Ascending aorta (tissue), 2 donors: Measurements from ENCODE around the gene HOXB4. TPM values are rescaled to one million over a fixed set of nuclear protein-coding genes. Genes with fewer than 3 reads are reported as not detected.
A peak's percentile ranks its signal among the peaks of the same experiment; 100 is the strongest.

Experiments used
- DNase-seq, 2 donors: peaks; one replicate each; pipeline ENCODE4 v3.0.0-alpha.2; 2019; ENCODE audit warnings: low spot score in 2 of 2
- H3K27ac ChIP-seq, 2 donors: fragments of 200-600 bp; sonication (generic); one replicate each; pipeline ENCODE4 v1.5.1; 2016 to 2017; ENCODE audit warnings: mild to moderate bottlenecking in 1 of 2
- H3K27me3 ChIP-seq: fragments of 200-600 bp; sonication (generic); one replicate; pipeline ENCODE4 v1.5.1; 2017
- H3K36me3 ChIP-seq, 2 donors: fragments of 200-600 bp; sonication (generic); one replicate each; pipeline ENCODE4 v1.5.1; 2016
- H3K4me1 ChIP-seq, 2 donors: fragments of 200-600 bp; sonication (generic); one replicate each; pipeline ENCODE4 v1.5.1; 2016 to 2017; ENCODE audit warnings: mild to moderate bottlenecking in 1 of 2
- H3K4me3 ChIP-seq, 2 donors: fragments of 200-600 bp; sonication (generic); one replicate each; pipeline ENCODE4 v1.5.1; 2016 to 2017; ENCODE audit warnings: mild to moderate bottlenecking in 1 of 2
- H3K9me3 ChIP-seq, 2 donors: fragments of 200-600 bp; sonication (generic); one replicate each; pipeline ENCODE4 v1.5.1; 2016
- intact Hi-C: fragments of 100-400 bp; cut with DNase I; formaldehyde crosslinking; loops from one replicate; pipeline ENCODE4 v1.15.1; 2023
- total RNA-seq: library from RNA; depleted of rRNA; stranded (reverse); fragments of >200 nt; gene quantifications from one replicate; pipeline ENCODE4 v1.1.0, GENCODE V29; 2016
- TF ChIP-seq, protein P1 (sequence below), 3 experiments: fragments of 200-600 bp in 2 of 3; fragments of 450-650 bp in 1 of 3; sonication (generic) in 2 of 3; IDR thresholded peaks; one replicate each; pipeline ENCODE4 v1.5.1; 2016 to 2019; ENCODE audit warnings: antibody characterized with exemption in 3 of 3, mild to moderate bottlenecking in 1 of 3, moderate library complexity in 1 of 3

The HOXB4 gene
- total RNA-seq, 1 donor from 2014 or later = 20.4 TPM

DNA sequence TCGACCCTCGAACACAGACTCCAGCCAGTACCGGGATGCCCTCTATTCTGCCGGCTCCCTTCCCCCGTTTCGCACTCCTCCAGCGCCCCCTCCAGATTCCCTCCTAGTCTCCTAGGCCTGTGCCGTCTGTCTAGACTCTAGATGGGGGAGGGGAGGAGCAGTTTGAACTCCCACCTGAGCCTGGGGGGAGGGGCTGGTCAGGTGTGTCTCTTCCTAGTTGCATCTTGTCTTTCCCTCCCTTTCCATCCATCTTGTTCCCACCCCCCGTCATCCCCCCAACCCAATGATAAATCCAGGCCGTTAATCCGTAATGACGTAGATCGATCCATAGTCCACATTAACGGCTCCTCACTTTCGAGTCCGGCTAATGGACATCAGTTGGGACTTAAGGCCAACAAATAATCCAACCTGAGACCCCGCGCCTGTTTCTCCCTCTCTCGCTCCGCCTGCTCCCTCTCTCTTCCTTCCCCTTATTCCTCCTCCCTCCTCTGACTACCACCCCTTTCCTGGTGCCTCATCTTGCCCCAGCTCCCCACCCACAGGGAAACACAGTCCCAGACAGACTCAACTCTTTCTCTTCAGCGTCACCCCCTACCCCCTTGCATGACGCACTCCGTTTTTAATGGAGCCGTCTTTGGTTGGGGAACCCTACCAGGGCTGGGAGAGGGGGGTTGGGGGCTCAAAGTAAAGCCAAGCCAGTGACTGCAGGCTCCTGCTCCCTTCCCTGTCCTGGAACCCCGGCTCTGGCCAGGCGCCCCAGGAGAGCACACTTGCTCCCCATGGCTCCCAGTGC, 18.8 kb upstream of the HOXB4 start:
- Histone ChIP-seq H3K27me3 (no peaks in the 10 kb centered on the region), H3K27ac (peak overlapping the region; percentile 45 to 72), H3K36me3 (peaks cover 0 to 8% of the 10 kb centered on the region in 2 donors), H3K4me3 (peak overlapping the region; percentile 59 to 81), H3K9me3 (no peaks in the 10 kb centered on the region), H3K4me1 (peaks cover 9 to 19% of the 10 kb centered on the region in 2 donors)
- no peak for DNase-seq
- TF ChIP-seq, protein P1, sequence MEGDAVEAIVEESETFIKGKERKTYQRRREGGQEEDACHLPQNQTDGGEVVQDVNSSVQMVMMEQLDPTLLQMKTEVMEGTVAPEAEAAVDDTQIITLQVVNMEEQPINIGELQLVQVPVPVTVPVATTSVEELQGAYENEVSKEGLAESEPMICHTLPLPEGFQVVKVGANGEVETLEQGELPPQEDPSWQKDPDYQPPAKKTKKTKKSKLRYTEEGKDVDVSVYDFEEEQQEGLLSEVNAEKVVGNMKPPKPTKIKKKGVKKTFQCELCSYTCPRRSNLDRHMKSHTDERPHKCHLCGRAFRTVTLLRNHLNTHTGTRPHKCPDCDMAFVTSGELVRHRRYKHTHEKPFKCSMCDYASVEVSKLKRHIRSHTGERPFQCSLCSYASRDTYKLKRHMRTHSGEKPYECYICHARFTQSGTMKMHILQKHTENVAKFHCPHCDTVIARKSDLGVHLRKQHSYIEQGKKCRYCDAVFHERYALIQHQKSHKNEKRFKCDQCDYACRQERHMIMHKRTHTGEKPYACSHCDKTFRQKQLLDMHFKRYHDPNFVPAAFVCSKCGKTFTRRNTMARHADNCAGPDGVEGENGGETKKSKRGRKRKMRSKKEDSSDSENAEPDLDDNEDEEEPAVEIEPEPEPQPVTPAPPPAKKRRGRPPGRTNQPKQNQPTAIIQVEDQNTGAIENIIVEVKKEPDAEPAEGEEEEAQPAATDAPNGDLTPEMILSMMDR (IDR thresholded peaks at IDR 0.05) = no peak
- intact Hi-C loops = no loop called here

DNA sequence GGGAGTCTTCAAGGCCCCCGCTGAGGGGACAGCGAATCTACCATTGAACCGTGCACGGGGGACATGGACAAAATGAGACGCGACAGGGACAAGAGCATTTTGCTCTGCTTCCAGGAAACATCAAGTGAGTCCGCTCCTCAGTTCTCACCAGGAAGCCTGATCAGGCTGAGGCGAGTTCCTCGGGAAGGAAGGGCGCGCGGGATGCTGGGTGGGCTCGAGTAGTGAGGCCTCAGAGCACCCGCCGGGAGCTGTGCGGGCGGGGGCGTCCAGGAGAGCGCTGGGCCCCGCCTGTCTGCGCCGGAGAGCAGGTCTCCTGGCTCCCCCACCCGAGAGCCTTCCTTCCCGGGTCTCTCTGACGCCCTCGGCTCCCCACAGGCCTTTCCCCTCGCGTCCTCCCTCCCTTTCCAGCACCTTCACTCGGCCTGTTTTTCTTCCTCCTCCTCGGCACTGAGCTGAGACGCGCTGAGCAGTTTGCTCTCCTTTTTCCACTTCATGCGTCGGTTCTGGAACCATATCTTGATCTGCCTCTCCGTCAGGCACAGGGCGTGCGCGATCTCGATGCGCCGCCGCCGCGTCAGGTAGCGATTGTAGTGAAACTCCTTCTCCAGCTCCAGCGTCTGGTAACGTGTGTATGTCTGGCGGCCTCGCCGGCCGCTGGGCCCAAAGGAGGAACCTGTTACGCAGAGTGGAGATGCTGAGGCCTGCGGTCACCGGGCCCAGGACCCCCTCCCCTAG, 18.0 kb upstream of the HOXB4 start:
- Histone ChIP-seq H3K27ac (peak overlapping the region in 1 of 2 donors; percentile 72), H3K27me3 (no peaks in the 10 kb centered on the region), H3K36me3 (peaks cover 0 to 8% of the 10 kb centered on the region in 2 donors), H3K9me3 (no peaks in the 10 kb centered on the region), H3K4me3 (peak overlapping the region; percentile 30 to 81), H3K4me1 (peaks cover 9 to 19% of the 10 kb centered on the region in 2 donors)
- intact Hi-C loops = loop anchor here (2.0 kb wide), 2 partner anchors 103 to 259 kb away; no protein-coding TSS in a partner anchor
- no peak for DNase-seq
- TF ChIP-seq, protein P1 (IDR thresholded peaks at IDR 0.05) = no peak

DNA sequence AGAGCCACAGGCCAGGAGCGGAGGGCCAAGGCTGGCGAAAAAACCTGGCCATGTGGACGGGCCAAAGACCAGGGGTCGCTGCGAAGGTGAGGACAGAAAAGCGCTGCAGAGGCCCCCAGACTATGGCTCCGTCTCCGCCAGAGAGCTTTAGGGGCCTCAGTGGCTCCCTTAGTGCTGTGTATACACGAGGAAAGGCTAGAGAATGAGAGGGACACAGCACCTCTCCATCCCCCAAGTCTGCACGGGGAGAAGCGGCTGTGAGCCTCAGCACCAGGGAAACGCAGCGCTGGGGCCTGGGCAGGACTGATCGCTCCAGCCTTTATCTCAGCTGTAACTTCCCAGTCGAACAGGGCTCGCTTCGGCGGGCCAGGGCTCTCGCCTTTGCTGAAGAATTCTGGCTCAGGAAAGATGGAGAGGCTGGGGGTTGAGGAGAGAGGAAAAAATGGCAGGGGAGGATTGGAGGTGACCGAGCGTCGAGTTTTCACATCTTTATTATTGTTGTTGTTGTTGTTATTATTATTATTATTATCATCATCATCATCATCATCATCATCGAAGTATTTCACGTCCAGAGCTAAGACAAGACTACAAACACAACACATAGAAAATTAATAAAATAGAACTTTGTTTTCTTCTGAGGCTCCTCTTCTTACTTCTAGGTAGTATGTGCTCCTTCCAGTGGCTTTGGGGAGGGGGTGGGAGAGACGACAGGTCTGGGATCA, 17.3 kb upstream of the HOXB4 start:
- H3K4me1 ChIP-seq = peaks cover 9 to 19% of the 10 kb centered on the region in 2 donors

DNA sequence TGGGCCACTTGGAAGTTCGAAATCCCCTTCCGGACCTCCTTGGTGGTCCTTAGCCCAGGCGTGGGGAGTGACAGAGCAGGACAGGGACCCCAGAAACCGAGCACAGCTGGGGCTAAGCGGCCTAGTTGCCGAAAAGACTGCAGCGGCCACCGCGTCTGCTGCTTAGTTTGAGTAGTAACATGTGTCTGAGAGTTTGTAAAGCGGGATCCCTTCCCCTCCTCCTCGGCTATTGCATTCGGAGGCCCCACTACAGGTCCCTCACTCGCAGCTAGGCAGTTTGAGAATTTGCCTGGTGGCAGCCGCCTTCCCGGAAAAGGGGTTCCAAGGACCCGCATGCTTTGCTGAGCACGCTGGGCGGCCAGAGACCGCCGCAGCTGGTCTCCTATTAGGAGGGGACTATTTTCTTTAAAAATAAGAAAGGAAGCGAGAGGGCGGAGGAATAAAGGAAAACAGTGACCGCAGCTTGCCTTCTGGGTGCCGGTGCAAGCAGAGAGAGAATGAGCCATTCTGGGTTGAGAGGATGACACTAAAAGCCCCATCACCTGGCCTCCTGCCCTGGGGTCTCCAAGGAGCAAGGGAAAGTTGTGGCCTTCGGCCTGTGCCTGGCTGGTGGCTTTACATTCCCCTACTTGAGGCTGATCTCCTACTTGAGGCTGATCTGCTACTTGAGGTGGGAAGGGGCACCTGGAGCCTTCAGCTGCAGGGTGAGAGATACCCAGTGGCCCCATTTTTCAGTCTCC, 16.6 kb upstream of the HOXB4 start:
- TF ChIP-seq, protein P1 (IDR thresholded peaks at IDR 0.05) = no peak
- Histone ChIP-seq H3K27me3 (no peaks in the 10 kb centered on the region), H3K36me3 (peaks cover 0 to 8% of the 10 kb centered on the region in 2 donors), H3K4me1 (peaks cover 9 to 19% of the 10 kb centered on the region in 2 donors), H3K4me3 (no peak overlapping the region), H3K27ac (no peak overlapping the region), H3K9me3 (no peaks in the 10 kb centered on the region)
- intact Hi-C loops = loop anchor here (2.0 kb wide), 2 partner anchors 102 to 258 kb away; no protein-coding TSS in a partner anchor
- no peak for DNase-seq

More for the DNA sequence above, 17.3 kb upstream of the HOXB4 start:
- H3K9me3 ChIP-seq = no peaks in the 10 kb centered on the region
- H3K27ac ChIP-seq = no peak overlapping the region
- H3K27me3 ChIP-seq = no peaks in the 10 kb centered on the region
- TF ChIP-seq, protein P1 (IDR thresholded peaks at IDR 0.05) = no peak
- no peak overlapping the region for H3K4me3 ChIP-seq
- peaks cover 0 to 8% of the 10 kb centered on the region in 2 donors for H3K36me3 ChIP-seq
- intact Hi-C loops = loop anchor here (2.0 kb wide), 2 partner anchors 103 to 259 kb away; no protein-coding TSS in a partner anchor
- no peak for DNase-seq
